H1 (cell line): Measurements from ENCODE around the gene RXFP4. TPM values are rescaled to one million over a fixed set of nuclear protein-coding genes. Genes with fewer than 3 reads are reported as not detected.

Experiments used
- CTBP2 ChIP-seq: IDR thresholded peaks from 2 replicates; pipeline ENCODE4 v1.7.0; 2011; ENCODE audit warnings: borderline replicate concordance, mild to moderate bottlenecking, moderate library complexity, mixed read lengths, low read length; ENCODE audit not compliant: insufficient read depth, insufficient read length
- POLR2AphosphoS5 ChIP-seq: IDR thresholded peaks from 2 replicates; pipeline ENCODE4 v1.6.1; 2011; ENCODE audit warnings: low read depth, low read length
- polyA plus RNA-seq, 7 experiments: library from polyadenylated mRNA; depleted of rRNA in 3 of 7; stranded (reverse) in 5 of 7; unstranded in 2 of 7; fragments of >200 nt in 5 of 7; fragments of 200-250 nt in 2 of 7; gene quantifications; 1 replicate in 5 of 7; 2 replicates in 1 of 7; 4 replicates in 1 of 7; pipeline versions ENCODE4 v1.2.1 to v1.2.3, GENCODE V29; 2011 to 2013; ENCODE audit warnings: missing spikeins in 2 of 7, mixed read lengths in 2 of 7
- total RNA-seq: library from RNA; stranded (reverse); fragmentation: NEBNext Ultra II Directional; extraction: Animal tissue kit (Norgen Biotek cat#: 25700); gene quantifications from 2 replicates; pipeline ENCODE4 v1.2.1, GENCODE V29; 2021

The RXFP4 gene
- total and polyA plus RNA-seq, 2 of the 8 experiments (the other 6 are each of a cell fraction or from before 2014, with no cell fraction given): not detected

DNA sequence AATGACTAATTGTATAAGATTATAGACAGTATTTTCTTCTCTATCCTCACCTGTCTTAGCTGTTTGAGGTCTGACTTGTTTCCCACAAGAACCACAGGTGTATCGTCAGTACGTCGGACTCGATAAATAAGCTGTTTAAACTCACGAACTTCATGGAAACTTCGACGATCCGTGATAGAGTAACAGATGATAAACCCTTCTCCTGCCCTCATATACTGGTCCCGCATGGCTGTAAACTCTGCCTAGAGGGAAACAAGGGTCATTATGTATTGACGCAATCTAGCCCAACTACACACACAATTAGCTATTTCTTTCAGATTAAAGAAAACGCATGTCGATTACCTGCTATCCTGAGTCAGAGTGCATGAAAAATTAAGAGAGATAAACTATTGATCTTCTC is 37.2 kb upstream of the RXFP4 start (continued):
- TF ChIP-seq CTBP2 (no peak), POLR2AphosphoS5 (no peak)
